ENCODE results near the gene TLE5. TPM values are rescaled to one million over a fixed set of nuclear protein-coding genes. Genes with fewer than 3 reads are reported as not detected.
"Not testable (repeated sequence)": the region's sequence is repeated elsewhere in the genome, so short reads cannot be mapped to it uniquely, and the experiment has no call there.

Gene TLE5
- total RNA-seq, 1 experiment from 2014 or later = 360 TPM

DNA sequence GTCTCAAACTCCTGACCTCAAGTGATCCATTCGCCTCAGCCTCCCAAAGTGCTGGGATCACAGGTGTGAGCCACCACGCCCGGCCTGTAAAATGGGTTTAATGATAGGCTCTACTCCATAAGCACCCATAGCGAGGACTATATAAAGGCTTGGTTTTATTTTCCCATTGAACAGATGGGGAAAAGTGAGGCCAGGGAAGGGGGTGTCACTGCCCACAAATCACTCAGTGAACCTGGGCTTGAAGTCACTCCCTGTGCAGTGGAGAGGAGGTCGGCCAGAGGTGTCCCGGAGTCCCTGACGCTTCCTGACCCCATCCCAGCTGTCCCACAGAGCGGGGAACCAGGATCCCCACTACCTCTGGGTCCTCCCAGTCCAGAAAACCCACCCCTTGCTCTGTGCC lies 48.2 kb downstream of the TLE5 start:
- no peaks in the 10 kb centered on the region for H3K36me3 ChIP-seq (ENCODE audit: insufficient read depth, low read length, poor library complexity, severe bottlenecking)

DNA sequence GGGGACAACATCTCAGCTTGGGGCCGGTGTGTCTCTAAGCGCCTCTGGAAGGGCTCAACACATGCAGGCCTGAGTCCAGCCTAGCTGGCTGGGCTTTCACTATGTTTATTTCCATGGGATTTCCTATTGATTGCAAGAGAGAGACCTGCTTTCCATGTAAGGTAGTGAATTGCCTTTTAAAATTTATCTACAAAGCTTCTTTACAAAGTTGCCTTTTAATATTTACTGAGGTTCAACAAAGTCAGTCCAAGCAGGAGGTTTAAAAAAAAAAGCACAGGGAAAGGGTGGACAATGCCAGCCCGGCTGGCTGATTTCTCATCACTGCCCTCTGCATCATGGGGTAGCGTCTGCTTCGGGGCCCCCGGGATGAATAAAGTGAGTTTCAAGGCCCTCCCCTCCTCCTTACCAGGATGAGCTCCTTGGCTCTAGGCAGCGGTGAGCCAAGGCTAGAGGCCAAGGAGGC lies 49.0 kb downstream of the TLE5 start:
- no peak for TF ChIP-seq EZH2 (IDR thresholded peaks at IDR 0.05; ENCODE audit: borderline replicate concordance, low read depth, low read length, poor library complexity, severe bottlenecking)
- TF ChIP-seq, protein P1, sequence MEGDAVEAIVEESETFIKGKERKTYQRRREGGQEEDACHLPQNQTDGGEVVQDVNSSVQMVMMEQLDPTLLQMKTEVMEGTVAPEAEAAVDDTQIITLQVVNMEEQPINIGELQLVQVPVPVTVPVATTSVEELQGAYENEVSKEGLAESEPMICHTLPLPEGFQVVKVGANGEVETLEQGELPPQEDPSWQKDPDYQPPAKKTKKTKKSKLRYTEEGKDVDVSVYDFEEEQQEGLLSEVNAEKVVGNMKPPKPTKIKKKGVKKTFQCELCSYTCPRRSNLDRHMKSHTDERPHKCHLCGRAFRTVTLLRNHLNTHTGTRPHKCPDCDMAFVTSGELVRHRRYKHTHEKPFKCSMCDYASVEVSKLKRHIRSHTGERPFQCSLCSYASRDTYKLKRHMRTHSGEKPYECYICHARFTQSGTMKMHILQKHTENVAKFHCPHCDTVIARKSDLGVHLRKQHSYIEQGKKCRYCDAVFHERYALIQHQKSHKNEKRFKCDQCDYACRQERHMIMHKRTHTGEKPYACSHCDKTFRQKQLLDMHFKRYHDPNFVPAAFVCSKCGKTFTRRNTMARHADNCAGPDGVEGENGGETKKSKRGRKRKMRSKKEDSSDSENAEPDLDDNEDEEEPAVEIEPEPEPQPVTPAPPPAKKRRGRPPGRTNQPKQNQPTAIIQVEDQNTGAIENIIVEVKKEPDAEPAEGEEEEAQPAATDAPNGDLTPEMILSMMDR (conservative IDR thresholded peaks at IDR 0.05; ENCODE audit: low read depth, low read length) = no peak
- CTCF ChIA-PET = interaction anchor here (0.9 to 1.4 kb wide), 2 partner anchors 23 to 30 kb away, joined by 3 to 4 read pairs; no protein-coding TSS in a partner anchor
- POLR2A ChIA-PET (ENCODE audit: low non-redundant PET) = interaction anchor here (0.6 to 0.7 kb wide), 2 partner anchors 63 to 85 kb away, joined by 3 read pairs; no protein-coding TSS in a partner anchor
- BruUV-seq (replicated peaks) = no TSS peak
- no peaks in the 10 kb centered on the region for H3K36me3 ChIP-seq (ENCODE audit: insufficient read depth, low read length, poor library complexity, severe bottlenecking)
- H3K4me3 ChIP-seq (ENCODE audit: low read depth, low read length, poor library complexity, severe bottlenecking) = no peak overlapping the region
- peaks cover 18% of the 10 kb centered on the region for H3K4me1 ChIP-seq (ENCODE audit: insufficient read depth, low read length, poor library complexity, severe bottlenecking)
- intact Hi-C loops (cut with micrococcal nuclease; ENCODE audit: unreplicated experiment) = no loop called here
- no peaks in the 10 kb centered on the region for H3K27me3 ChIP-seq (replicated peaks; ENCODE audit: insufficient read depth, low read depth, low read length, poor library complexity)
- DNase-seq (ENCODE audit: low spot score) = no peak
- peak overlapping the region; percentile 51 for H3K27ac ChIP-seq (ENCODE audit: low read depth, low read length, poor library complexity, severe bottlenecking)
- no peaks in the 10 kb centered on the region for H3K9me3 ChIP-seq (ENCODE audit: low read depth, low read length, poor library complexity, severe bottlenecking)

More for the DNA sequence above, 48.2 kb downstream of the TLE5 start:
- BruUV-seq (replicated peaks) = no TSS peak
- H3K4me3 ChIP-seq (ENCODE audit: low read depth, low read length, poor library complexity, severe bottlenecking) = no peak overlapping the region
- H3K4me1 ChIP-seq (ENCODE audit: insufficient read depth, low read length, poor library complexity, severe bottlenecking) = peaks cover 18% of the 10 kb centered on the region
- DNase-seq (ENCODE audit: low spot score) = no peak
- POLR2A ChIA-PET (ENCODE audit: low non-redundant PET) = no interaction called here
- intact Hi-C loops (cut with micrococcal nuclease; ENCODE audit: unreplicated experiment) = no loop called here
- no peaks in the 10 kb centered on the region for H3K9me3 ChIP-seq (ENCODE audit: low read depth, low read length, poor library complexity, severe bottlenecking)
- no peaks in the 10 kb centered on the region for H3K27me3 ChIP-seq (replicated peaks; ENCODE audit: insufficient read depth, low read depth, low read length, poor library complexity)
- CTCF ChIA-PET = no interaction called here
- H3K27ac ChIP-seq (ENCODE audit: low read depth, low read length, poor library complexity, severe bottlenecking) = no peak overlapping the region
- TF ChIP-seq EZH2 (IDR thresholded peaks at IDR 0.05; ENCODE audit: borderline replicate concordance, low read depth, low read length, poor library complexity, severe bottlenecking) = no peak
- TF ChIP-seq, protein P1 (conservative IDR thresholded peaks at IDR 0.05; ENCODE audit: low read depth, low read length) = no peak

DNA sequence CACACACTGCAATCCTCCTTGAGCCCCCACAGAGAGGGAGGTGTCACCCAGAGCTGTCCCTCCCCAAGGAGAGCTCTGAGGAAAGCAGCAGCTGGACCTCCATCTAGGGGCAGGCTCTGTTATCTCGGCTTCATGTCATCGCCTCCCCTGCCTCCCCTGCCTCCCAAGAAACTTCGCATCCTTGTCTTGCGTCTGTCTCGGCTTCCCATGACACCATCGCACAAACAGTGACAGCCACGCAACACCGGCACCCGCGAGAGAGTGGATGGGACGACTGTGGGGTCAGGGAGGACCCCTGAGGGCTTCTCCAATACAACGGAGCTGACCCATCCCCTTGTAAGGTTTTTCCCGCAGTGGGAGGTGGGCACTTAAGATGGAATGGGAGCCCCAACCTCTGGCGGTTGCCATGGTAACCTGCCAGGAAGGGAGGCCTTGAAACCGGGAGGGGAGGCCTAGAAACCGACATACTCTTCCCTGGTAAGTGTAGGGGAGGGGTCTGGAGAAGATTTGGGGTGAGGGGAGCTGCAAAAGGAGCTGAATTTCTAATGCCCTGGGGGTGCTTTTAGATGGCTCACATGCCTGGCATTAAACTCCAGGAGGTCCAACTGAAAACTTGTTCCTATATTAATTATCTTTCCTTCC lies 49.6 kb downstream of the TLE5 start:
- Histone ChIP-seq H3K4me1 (ENCODE audit: insufficient read depth, low read length, poor library complexity, severe bottlenecking) (peaks cover 18% of the 10 kb centered on the region), H3K9me3 (ENCODE audit: low read depth, low read length, poor library complexity, severe bottlenecking) (no peaks in the 10 kb centered on the region), H3K36me3 (ENCODE audit: insufficient read depth, low read length, poor library complexity, severe bottlenecking) (no peaks in the 10 kb centered on the region), H3K4me3 (ENCODE audit: low read depth, low read length, poor library complexity, severe bottlenecking) (no peak overlapping the region), H3K27ac (ENCODE audit: low read depth, low read length, poor library complexity, severe bottlenecking) (peak overlapping the region; percentile 51), H3K27me3 (replicated peaks; ENCODE audit: insufficient read depth, low read depth, low read length, poor library complexity) (no peaks in the 10 kb centered on the region)
- no peak for TF ChIP-seq EZH2 (IDR thresholded peaks at IDR 0.05; ENCODE audit: borderline replicate concordance, low read depth, low read length, poor library complexity, severe bottlenecking)
- TF ChIP-seq, protein P1 (conservative IDR thresholded peaks at IDR 0.05; ENCODE audit: low read depth, low read length) = no peak
- no TSS peak for BruUV-seq (replicated peaks)
- intact Hi-C loops (cut with micrococcal nuclease; ENCODE audit: unreplicated experiment) = no loop called here
- ChIA-PET POLR2A (ENCODE audit: low non-redundant PET) (interaction anchor here (0.6 to 0.7 kb wide), 2 partner anchors 64 to 86 kb away, joined by 3 read pairs; no protein-coding TSS in a partner anchor), CTCF (interaction anchor here (0.9 to 1.4 kb wide), 2 partner anchors 23 to 30 kb away, joined by 3 to 4 read pairs; no protein-coding TSS in a partner anchor)
- peak; percentile 70 for DNase-seq (ENCODE audit: low spot score)

DNA sequence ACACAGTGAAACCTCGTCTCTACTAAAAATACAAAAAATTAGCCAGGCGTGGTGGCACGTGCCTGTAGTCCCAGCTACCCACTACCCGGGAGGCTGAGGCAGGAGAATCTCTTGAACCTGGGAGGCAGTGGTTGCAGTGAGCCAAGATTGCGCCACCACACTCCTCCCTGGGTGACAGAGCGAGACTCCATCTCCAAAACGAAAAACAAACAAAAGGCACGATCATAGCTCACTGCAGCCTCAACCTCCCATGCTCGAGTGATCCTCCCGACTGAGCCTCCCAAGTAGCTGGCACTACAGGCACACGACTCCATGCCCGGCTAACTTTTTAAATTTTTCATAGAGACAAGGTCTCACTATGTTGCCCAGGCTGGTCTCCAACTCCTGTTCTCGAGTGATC lies 50.2 kb downstream of the TLE5 start:
- BruUV-seq (replicated peaks); DNase-seq (ENCODE audit: low spot score); POLR2A ChIA-PET (ENCODE audit: low non-redundant PET); intact Hi-C loops (cut with micrococcal nuclease; ENCODE audit: unreplicated experiment); H3K27ac ChIP-seq (ENCODE audit: low read depth, low read length, poor library complexity, severe bottlenecking); H3K36me3 ChIP-seq (ENCODE audit: insufficient read depth, low read length, poor library complexity, severe bottlenecking); H3K9me3 ChIP-seq (ENCODE audit: low read depth, low read length, poor library complexity, severe bottlenecking); H3K27me3 ChIP-seq (replicated peaks; ENCODE audit: insufficient read depth, low read depth, low read length, poor library complexity); H3K4me3 ChIP-seq (ENCODE audit: low read depth, low read length, poor library complexity, severe bottlenecking); CTCF ChIA-PET: not testable (repeated sequence)
- peaks cover 18% of the 10 kb centered on the region for H3K4me1 ChIP-seq (ENCODE audit: insufficient read depth, low read length, poor library complexity, severe bottlenecking)

All from A673 (cell line).